Fibroblast of gingiva (primary cell): ENCODE measurements around the gene TRAFD1.

Experiments used
- DNase-seq: peaks from one replicate; pipeline ENCODE4 v3.0.0-alpha.2; 2011; ENCODE audit warnings: low read depth

The TRAFD1 gene

GRCh38 chr12:112179341-112179740 lies 54.0 kb downstream of the TRAFD1 start:
- no peak for DNase-seq

DNA sequence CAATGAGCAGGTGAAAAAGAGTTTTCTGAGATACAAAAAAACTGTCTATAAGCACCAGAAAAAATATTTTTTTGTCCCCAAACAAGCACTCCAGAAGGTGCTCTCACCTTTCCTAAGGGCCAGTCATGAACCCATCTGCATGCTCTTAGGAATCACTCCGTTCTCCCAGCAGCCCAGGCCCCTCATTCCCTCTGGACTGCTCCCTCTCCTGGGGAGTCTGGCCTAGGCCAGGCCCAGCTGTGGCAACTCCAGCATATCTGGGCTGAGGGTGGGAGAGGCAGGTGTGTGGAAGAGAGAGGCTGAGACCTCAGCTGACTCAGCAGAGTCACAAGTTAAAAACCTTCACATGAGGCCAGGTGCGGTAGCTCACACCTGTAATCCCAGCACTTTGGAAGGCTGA lies 54.6 kb downstream of the TRAFD1 start:
- DNase-seq, result no peak

DNA sequence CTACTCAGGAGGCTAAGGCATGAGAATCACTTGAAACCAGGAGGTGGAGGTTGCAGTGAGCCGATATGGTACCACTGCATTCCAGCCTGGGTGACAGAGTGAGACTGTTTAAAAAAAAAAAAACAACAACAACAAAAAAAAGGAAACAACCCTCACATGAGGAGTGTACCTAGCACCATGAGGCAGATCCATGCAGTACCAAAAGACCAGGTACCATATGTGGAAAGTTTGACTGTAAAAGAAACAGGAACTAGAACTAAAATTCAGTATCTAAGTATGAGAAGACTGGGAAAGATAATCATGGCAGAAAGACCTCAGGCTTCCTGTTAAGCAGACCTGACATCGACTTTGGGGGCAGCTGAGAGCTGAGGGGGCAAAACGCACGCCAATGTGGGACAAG lies 55.1 kb downstream of the TRAFD1 start:
- DNase-seq, result no peak

- DNase-seq, result peak; percentile 71
Measured at GRCh38 chr12:112182499-112182898, 57.1 kb downstream of the TRAFD1 start.

GRCh38 chr12:112183141-112184021 lies 58.0 kb downstream of the TRAFD1 start:
- DNase-seq, result no peak

DNA sequence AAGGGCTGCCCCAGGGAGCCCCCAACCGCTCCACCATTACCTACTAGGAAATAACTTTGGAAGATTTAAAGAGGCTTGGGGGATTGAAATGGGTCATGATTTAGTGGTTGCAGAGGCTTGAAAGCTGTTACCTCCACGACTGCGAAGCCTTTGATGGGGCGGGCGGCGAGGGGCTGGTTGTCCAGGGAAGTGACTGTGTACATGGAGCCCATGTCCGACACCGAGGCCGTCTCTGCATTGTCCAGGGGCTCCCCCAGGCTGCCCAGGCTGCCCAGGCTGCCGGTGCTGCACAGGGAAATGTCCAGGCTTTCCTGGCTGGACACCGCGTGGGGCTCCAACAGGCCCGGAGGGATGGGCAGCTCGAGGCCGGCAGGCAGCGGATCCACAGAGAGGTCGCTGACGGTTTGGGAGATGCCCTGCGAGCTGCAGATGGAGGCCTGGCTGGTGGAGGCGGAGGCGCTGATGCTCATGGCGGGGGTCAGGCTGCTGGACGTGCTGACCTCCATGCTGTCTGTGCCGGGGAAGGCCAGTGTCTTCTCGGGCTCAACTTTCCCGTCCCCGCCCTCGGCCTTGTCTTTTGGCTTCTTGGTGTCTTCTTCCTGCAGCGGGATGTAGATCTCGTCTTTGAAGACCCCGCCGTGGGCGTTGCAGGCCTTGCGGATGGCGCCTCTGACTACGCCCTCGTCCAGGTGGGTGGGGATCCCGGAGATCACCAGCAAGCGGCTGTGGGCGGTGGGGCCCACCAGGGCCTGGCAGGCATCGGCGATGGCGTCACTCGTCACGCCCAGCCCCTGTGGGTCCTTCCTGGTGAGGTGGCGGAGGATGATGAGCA lies 58.9 kb downstream of the TRAFD1 start:
- DNase-seq, result no peak

GRCh38 chr12:112185093-112185923 lies 59.9 kb downstream of the TRAFD1 start:
- DNase-seq, result no peak

DNA sequence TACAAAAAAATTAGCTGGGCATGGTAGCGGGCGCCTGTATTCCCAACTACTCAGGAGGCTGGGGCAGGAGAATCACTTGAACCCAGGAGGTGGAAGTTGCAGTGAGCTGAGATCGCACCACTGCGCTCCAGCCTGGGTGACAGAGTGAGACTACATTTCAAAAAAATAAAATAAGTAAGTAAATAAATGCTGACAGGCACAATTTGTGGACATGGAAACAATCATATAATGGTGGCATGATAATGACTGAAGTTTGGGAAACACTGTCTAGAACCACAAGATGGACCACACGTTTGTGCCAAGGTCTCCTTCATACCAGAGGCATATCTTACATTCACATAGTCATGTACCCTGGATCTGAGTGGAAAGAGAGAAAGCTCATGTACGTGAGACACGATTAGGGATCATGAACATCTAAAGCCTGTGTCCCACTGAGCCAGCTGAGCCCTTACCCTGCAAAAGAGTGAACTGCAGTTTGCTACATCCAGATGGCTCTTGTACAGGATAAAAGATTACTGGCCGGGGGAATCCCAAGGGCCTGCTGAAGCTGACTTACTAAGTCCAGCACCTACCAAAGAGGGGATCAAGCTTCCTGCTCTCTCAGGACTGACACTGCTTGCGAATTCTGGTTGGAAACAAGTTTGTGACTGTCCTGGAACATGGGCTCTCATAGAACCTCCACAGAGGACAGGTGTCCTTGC lies 62.9 kb downstream of the TRAFD1 start:
- no peak for DNase-seq

DNA sequence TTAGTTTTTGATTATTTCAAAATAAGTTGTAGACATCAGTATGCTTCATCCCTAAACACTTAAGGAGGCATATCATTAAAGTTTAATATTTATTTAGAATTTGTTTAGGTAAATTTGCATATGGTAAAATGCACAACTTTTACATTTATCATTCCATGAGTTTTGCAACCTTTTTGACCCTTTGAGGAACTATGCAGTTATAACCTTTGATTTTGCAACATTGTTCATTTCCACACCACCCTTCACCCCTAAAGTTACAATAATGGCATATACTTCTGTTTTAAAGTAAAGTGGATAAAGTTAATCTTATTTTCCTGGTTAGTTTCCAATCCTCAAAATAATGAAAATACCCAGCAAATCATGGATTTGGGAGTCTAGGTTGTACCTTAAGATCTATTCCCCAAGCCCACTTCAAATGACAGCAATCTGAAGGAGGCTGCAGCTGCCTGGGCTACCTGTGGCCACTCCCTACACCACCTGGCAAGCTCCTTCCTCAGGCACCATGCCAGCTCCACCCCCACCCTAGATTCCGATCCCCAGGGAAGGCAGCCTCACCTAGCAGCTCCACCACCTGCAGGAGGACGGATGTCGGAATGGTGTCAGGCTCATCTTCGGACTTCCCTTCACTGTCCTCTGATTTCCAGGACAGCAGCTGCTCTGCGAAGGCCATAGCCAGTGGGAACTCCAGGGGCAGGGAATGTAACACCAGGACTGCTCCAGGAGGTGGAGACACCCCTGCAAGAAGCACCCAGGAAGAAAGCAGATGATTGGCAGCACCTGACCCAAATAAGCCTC lies 65.1 kb downstream of the TRAFD1 start:
- DNase-seq, result no peak

DNA sequence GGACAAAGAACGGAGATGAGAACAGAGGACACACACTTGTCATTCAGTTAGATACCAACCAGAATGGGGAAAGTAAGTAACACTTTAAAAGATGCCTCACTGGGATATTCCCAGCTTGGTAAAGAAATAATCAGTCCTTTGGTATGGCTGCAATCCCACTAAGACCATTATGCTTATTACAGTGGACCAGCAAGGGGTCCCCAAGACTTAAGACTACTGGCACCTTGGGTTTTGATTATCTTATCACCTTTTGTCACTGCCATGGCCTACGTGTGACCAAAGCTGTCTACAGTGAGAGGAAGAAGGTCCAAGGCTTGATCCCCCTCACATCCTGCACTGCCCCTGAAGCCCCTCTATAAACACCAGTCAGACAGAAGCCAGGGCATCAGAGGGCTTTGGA lies 65.8 kb downstream of the TRAFD1 start:
- DNase-seq, result no peak

GRCh38 chr12:112191840-112192321 lies 66.5 kb downstream of the TRAFD1 start:
- no peak for DNase-seq

- DNase-seq, result no peak
Measured at GRCh38 chr12:112192475-112192874, 67.1 kb downstream of the TRAFD1 start.

- no peak for DNase-seq
Measured at GRCh38 chr12:112194601-112195247, 69.4 kb downstream of the TRAFD1 start.

DNA sequence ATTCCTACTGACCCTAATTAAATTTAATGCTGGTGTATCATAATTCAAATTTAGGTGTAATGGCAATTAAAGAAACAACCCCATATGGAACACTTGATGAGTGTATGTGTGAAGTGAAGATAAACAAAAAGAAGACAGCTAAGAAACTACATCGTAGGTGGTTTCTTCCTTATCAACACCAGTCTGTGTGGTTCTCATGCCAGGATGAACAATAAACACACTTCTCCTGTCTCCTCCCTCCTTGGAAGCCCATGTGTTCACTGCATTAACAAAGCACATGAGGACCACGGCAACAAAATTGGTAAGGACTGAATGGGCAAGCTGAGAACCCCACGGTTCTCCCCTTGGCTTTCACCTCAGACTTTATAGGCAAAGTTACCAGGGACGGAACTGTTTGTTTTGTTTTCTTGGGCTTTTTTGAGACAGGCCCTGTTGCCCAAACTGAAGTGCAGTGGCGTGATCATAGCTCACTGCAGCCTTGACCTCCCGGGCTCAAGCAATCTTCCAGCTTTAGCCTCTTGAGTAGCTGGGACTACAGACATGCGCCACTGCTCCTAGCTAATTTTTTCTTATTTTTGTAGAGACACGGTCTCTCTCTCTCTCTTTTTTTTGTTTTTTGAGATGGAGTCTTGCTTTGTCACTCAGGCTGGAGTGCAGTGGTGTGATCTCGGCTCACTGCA lies 71.0 kb downstream of the TRAFD1 start:
- DNase-seq, result no peak

GRCh38 chr12:112198120-112198733 lies 72.9 kb downstream of the TRAFD1 start:
- DNase-seq, result peak; percentile 33

- DNase-seq, result no peak
Measured at GRCh38 chr12:112199136-112199535, 73.8 kb downstream of the TRAFD1 start.
